ENCODE measurements around the gene BUB3.
"Not testable (repeated sequence)": the region's sequence is repeated elsewhere in the genome, so short reads cannot be mapped to it uniquely, and the experiment has no call there.

Gene BUB3

DNA sequence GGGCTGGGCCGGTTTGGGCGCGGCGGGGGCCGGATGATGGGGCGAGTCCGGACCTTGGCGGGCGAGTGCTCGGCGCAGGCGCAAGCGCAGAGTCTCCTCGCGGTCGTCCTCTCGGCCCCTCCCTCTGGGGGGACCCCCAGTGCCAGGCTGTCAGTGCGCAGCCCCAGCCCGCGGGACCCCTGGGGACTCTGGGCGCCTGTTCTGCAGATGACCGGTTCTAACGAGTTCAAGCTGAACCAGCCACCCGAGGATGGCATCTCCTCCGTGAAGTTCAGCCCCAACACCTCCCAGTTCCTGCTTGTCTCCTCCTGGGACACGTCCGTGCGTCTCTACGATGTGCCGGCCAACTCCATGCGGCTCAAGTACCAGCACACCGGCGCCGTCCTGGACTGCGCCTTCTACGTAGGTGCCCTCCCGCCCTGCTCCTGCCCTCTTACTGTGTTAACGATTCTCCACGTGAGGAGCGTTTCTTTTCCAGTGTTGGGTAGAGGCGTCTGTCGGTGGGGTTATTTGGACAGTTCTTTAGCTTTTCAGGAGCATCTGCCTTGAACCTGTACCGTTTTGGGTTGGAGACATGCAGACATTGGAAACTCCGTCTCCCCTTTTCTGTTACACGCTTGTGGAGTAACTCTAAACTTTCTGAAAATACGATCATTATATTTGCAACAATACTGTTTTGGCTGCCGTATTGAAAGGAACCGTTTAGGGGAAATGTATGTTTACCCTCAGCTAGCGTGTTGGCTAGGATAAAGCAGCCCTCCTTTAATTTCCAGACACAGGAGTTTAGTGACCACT lies 706 bp downstream of the BUB3 start:
- DNase-seq = peak; percentile 65

DNA sequence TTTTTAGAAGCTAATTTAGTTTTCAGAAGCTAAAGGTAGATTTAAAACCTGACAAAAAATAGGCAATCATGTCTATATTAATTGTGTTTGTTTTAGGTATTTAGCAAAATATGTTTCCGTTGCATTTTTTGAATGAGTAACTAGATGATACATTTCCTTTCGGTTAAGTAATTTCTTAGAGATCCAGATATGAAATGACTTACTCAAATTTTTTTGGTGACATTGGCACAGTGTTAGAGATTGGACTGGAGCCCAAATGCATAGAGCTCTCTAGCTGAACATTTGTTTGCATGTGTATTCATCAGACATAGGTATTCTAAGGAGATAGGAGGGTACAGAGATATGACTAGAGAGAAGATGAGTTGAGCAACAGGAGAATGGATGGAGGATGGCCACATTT lies 1.9 kb downstream of the BUB3 start:
- no peak for DNase-seq

DNA sequence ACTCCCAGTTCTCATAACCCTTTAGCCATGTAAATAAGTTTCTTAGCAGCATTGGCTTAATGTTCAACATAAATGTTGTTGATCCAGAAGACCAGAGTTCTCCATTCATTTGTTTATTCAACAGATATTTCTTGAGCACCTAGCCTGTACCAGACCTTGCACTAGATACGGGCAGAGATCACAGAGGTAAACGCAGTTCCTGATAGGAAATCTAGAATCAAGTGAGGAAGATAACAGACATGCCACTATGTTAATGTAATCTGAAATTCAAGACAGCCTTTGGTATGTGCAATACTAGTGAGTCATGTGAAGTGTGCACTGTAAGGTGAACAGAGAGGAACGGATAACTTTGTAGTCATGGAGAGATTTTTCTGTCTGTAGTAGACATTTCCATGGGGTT lies 3.0 kb downstream of the BUB3 start:
- peak; percentile 34 for DNase-seq

DNA sequence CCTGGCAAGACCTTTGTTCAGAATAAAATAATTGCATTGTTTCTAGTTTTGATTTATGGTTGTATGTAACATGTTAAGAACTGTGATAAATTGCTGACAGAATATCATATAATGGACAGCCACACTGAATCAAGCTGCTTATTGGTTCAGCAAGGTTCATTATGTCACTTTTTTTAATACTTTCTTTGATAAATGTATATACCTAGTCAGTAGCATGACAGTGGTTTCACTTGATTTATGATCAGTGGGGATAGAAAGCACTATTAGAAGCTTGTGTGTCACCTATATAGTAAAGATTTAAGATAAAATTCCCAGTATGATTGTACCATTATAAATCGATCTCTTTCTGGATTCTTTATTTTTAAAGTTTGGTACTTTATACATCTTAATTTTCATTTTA lies 4.5 kb downstream of the BUB3 start:
- DNase-seq = peak; percentile 34

DNA sequence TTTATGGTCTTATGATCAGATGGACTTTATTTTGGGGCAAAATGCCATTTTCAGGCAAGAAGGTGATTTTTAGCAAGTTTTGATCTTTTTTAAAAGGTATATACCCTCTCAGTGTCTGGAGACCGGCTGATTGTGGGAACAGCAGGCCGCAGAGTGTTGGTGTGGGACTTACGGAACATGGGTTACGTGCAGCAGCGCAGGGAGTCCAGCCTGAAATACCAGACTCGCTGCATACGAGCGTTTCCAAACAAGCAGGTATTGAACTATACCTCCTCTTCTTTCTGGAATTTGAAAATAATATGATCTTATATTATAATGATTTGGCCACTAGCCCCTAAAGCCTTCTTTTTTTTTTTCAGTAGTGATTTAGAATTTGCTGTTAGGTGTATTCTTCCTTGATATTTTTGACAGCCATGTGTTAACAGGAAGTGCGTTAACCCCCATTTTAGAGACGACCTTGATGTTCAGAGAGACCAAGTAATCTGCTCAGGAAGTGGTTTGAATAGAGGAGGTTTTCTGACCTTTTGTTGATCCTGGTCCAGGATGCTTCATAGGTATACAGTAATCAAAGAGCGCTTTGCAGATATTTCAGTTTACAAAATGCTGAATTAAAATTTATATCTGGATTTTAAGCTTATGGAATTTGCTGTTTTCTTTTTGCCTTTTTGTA lies 6.2 kb downstream of the BUB3 start:
- no peak for DNase-seq

DNA sequence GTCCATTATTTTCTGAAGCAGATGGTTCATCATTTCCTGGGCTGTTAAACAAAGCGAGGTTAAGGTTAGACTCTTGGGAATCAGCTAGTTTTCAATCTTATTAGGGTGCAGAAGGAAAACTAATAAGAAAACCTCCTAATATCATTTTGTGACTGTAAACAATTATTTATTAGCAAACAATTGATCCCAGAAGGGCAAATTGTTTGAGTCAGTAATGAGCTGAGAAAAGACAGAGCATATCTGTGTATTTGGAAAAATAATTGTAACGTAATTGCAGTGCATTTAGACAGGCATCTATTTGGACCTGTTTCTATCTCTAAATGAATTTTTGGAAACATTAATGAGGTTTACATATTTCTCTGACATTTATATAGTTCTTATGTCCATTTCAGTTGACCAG lies 10.1 kb downstream of the BUB3 start:
- no peak for DNase-seq

DNA sequence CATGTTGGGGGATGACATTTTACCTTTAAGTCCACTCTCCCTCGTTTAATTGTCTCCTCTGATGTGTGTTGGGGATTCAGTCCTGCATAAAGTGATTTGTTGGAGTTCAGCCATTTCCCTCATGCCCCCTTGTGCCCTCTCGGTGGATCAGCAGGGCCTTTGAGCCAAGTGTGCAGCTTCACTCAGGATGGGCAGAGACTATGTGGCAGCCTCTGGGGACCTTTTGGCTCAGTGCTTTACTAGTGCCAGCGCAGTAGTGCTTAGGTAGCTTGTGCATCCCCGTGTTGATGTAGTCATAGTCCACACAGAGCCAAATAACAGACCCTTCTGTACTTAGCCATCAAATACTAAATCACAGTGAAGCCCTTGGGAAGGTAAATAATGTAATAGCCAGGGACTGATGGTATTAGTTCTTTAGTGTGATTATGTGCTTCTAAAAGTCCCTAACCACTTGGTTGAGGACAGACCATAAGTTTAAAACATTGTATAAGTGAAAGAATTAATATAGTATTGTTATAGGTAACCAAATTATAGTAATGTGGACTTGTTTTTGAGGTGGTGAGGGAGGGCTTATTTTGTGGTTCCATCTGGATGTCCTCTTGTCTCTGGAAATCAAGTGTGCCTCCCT lies 11.4 kb downstream of the BUB3 start:
- no peak for DNase-seq

DNA sequence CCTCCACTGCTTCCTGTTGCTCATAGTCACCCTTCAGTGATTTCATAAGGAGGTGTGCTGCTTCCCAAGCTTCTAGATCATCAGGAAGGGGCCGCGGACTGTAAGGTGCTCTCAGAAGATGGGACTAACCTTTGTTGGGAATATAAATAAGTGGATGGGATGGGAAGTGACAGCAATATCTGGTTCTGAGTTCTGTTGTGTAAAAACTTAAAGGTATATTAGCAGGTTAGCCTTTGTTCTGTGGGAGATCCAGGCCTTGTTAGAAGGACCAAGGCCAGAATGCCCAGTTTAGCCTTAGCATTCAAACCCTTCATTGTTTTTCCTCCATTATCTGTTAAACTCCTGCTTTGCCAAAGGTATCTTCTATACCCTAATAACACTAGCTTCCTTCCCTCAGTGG lies 12.4 kb downstream of the BUB3 start:
- DNase-seq = no peak

DNA sequence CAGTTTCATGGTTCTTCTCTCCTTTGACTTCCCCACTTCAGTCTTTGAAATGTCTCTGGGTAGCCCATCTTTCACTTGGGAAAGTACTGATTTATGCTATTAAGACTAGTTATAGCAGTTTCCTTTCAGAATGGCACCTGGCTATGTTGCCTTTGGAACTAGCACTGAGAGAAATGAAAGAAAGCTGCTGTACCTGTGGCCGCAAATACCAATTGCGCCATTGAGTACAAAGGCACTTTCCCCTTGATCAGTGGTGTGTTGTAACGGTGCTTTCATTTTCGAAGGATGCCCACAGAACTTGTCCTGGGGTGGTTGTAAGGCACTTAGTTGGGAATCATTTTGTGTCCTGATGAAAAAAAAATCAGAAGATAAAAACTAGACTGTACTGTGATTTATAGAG lies 16.8 kb downstream of the BUB3 start:
- no peak for DNase-seq

DNA sequence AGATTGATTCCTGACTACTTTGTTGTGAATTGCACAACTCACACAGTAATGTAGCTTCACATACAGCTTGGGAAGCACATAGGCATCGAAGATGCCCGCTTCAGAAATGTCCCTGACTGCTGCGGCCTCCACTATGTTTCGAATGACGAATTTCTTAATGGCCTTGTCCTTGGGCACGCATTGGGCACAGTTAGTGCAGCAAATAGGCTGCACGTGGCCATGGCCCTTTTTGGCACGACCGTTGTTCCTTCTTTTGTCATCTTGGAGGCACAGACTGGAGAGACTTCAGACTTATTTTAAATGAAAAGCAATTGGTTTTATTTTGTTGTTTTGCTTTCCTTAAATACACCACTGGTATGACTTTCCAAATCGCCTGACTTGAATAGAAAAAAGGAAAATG lies 17.4 kb downstream of the BUB3 start:
- DNase-seq = not testable (repeated sequence)

DNA sequence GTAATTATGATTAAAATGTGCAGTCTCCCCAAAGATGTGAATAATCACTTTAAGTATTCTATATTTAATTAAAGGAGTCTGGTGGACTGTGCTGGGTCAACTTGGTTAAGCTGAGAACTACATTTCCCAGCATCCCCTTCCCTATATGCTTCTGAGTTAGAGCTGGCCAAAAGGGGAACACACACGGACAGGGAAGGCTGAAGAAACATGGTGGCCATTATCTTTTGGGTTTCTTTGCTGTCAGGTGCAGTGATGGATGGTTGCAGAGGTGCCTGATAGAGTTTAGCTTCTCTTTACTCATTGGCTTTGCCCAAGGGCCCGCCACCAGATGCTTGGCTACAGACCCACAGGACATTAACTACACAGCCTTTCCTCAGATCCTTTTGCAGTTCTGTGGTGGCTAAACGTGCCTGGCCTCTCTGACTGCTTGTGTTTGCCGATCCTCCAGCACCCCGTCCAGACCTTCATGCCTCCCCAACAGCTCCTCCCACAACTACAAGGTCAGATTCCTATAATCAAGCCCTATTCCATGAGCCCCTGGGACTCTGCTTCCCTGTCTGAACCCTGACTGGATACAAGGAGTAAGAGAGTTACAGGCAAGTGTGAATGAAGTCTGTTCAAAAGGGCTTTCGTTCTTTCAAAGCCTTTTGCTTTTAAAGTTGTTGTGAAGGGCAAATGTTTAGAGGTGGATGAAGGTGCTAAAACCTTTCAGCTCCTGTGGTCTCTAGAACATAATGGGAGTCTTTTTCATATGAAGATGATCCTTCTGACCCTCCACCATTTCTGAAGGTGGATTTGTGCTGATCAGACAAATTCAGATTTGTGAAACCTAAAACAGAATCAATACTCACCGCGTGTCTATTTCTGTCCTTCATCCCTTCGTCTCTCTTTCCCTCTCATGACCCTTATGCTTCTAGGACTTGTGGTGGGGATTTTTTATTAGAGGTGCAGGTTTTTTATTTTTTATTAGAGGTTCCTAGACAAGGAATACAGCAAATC lies 21.5 kb downstream of the BUB3 start:
- peak; percentile 36 for DNase-seq

DNA sequence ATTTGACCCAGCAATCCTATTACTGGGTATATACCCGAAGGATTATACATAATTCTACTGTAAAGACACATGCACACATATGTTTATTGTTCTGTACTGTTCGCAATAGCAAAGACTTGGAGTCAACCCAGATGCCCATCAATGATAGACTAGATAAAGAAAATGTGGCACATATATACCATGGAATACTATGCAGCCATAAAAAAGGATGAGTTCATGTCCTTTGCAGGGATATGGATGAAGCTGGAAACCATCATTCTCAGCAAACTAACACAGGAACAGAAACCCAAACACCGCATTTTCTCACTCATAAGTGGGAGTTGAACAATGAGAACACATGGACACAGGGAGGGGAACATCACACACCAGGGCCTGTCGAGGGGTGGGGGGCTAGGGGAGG lies 24.2 kb downstream of the BUB3 start:
- not testable (repeated sequence) for DNase-seq

DNA sequence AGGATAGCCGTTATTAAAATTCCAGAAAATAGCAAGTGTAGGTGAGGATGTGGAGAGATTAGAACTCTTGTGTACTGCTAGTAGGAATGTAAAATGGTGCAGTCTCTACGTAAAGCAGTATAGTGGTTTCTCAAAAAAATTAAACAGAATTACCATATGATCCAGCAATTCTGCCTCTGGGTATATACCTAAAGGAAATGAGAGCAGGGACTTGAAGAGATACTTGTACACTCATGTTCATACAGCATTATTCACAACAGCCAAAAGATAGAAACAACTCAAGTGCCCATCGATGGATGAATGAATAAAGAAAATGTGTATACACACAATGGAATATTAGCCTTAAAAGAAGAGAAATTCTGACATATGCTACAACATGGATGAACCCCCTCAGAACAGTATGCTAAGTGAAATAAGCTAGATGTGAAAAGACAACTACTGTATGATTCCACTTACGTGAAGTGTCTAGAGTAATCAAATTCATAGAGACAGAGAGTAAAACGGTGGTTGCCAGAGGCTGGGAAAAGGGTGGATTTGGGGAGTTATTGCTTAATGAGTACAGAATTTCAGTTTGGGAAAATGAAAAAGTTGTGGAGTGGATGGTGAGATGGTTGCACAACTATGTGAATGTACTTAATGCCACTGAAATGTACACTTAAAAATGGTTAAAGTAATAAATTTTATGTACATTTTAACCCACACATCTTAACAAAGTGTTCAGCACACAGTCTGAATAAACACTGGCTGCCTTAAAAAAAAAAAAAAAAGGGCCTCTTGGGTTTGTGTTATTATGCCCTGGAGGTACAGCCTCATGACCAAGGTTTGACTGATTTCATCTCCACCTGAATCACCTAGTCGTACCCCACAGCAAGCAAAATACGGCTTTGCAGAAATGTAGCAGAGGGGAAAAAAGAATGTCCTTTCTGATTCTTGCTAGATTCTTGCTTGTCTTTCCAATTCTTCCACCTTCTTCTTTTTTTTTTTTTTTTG lies 26.2 kb downstream of the BUB3 start:
- no peak for DNase-seq

DNA sequence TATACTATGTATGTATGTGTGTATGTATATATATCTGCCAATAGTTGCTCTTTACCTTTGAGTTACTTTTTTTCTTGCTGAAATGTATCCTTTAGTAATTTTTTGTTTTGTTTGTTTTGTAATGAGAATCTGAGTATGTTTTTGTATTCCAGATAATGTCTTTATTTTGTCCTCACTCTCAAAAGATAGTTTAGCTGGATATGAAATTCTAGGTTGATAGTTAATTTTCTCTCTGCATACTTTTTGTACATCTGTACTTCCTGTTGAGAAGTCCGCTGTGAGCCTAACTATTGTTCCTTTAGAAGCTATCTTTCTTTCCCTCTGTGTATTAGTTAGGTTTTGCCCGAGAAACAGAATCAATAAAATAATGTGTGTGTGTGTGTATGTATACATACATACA lies 29.5 kb downstream of the BUB3 start:
- no peak for DNase-seq

DNA sequence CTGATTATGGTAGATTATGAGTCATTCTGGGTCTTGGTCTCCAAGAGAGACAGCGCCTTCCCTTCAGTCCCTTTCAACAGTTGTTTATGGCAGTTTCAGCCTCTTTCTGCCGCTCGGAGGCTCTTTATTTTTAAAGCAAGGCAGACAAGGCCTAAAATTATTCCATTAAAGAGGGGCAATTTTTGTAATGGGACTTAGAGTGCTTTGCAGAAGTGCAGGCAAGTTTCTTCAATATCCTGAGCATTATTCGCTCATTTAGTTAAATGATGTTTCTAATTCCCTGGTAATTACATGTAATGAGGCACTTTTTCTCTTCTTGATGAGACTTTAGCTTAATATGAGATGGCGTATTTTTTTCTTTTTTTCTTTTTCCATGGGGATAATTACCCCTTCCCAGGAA lies 33.6 kb downstream of the BUB3 start:
- DNase-seq = no peak

DNA sequence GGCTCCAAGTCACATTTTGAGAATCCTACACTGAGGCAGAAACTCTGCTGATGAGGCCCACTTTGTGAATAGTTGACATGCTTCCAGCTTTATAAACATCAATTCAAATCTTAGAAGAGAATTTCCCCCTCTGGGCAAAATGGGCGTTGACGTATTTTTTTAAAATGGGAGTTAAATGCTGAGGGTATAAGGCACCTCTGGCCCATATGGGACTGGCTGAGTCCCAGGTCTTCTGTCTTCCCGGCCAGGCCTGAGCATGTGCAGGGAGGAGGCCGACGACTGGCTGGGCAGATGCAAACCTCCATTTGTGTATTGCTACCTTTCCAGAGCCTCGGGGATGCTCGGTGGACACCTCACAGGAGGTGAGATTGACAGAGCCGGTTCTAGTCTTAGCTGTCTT lies 37.7 kb downstream of the BUB3 start:
- no peak for DNase-seq

DNA sequence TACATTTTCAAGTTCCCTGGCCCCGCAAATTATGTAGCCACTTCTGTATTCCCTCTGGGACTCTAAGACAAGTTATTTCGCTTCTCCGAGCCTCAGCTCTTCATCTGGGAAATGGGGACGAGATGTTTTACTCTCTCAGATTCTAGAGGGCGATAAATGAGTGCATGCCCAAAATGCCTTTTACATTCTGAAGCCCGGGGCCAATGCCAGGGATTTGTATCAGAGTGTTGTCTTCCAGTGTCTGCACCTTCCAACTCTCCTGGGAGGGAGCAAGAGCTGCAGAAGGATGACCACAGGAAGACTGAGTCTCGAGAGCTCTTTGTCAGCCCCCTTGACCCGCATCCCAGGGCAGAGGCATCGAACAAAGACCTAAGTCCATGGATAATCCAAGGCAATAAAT lies 39.9 kb downstream of the BUB3 start:
- DNase-seq = no peak

DNA sequence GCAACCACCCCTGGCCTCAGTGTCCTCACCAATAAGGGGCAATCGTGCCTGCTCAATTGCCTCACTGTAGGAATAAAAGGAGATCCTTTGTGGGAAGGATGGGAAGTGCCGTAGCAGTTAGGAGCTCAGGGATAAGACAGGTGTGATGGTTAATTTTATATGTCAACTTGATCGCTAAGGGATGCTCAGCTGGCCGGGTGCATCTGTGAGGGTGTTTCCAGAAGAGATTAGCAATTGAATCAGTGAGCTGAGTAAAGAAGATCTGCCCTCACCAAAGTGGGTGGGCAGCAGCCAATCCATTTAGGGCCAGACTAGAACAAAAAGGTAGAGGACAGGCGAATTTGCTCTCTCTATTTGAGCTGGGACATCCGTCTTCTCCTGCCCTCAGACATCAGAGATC lies 46.3 kb downstream of the BUB3 start:
- DNase-seq = no peak

DNA sequence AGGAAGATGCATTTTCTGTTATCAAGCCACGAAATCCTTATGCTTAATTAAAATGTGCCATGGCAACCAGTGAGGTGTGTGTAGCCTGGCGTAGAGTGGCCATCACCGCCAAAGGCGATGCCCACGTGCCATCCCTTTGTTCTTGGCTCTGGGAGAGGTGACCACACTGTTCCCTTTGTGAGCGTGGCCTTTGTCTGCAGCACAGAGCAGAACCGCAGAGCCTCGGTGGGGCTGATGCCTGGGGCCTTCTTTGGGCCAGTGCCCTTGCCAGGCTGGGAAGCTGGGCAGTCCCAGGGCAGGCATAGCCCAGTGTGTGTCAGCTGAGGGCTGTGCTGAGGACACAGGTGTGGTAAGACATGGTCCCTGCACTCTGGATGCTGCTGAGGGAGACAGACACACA lies 48.3 kb downstream of the BUB3 start:
- DNase-seq = no peak

DNA sequence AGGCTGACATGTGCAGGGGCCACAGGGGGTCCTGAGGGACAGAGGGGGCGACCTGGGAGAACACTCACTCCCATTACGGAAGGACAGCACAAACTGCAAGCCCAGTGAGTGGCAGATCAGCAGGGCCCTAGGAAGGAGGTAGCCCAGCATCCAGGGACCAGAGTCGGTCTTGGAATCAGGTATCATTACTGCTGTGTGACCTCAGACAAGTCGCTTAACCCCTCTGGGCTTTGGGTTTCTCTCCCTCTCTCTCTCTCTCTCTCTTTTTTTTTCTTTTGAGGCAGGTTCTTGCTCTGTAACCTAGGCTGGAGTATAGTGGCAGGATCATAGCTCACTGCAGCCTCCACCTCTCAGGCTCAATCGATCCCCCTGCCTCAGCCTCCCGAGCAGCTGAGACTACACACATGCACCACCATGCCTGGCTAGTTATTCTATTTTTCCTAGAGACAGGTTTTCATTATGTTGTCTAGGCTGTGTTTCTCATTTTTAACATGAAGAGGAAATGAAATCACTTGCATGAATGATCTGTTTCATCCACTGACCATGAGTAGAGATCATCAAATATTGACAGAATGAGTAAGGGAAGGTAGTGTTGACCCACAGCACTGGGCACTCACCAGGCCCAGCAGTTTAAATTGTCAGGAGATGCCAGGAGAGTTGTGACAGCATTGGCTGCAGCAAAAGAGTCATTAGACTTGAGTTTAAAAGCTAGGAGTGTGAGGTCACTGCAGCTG lies 49.4 kb downstream of the BUB3 start:
- DNase-seq = no peak

DNA sequence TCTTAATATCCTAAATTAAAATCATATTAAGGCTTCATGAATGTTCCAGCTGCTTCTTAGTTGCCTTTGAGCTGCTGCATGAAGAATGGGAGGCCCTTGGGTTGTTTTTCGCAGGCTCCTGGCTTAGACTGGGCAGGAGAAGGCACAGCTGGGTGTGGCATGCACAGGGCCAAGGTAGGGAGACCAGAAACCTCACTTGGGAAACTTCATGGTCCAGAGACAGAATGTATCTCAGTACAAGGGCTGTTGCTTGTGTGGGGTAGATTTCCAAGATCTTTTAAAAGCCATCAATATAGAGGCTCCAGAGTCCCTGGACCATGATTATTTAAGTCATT lies 49.9 kb downstream of the BUB3 start:
- DNase-seq = no peak

Data from OCI-M1 (cell line).